Measurements from ENCODE around the gene NDRG2. TPM values are rescaled to one million over a fixed set of nuclear protein-coding genes. Genes with fewer than 3 reads are reported as not detected.

NDRG2 gene
- total RNA-seq, 1 donor = not detected

- H3K27me3 ChIP-seq (ENCODE audit: insufficient read depth, low read length) = peaks cover 21% of the 10 kb centered on the region
- DNase-seq (ENCODE audit: insufficient read length, low spot score, missing footprints) = no peak
These were observed 55.5 kb downstream of the NDRG2 start for GRCh38 chr14:20969336-20969735.

More at GRCh38 chr14:20969336-20969735, 55.5 kb downstream of the NDRG2 start:
- Histone ChIP-seq H3K27ac (ENCODE audit: low read depth, low read length) (no peak overlapping the region), H3K36me3 (ENCODE audit: insufficient read depth, low read length) (no peaks in the 10 kb centered on the region), H2AFZ (ENCODE audit: low read length) (no peak overlapping the region), H3K79me2 (ENCODE audit: insufficient read depth, low read length) (no peaks in the 10 kb centered on the region), H3K4me3 (ENCODE audit: insufficient read depth, low read length) (no peak overlapping the region), H3K9me3 (ENCODE audit: low read depth, low read length) (no peaks in the 10 kb centered on the region), H3K4me1 (ENCODE audit: insufficient read depth, low read length) (peaks cover 7% of the 10 kb centered on the region), H3K4me2 (ENCODE audit: insufficient read depth, low read length) (no peak overlapping the region), H4K20me1 (ENCODE audit: insufficient read depth, low read length) (no peaks in the 10 kb centered on the region)
- no peak for TF ChIP-seq CTCF (IDR thresholded peaks at IDR 0.05; ENCODE audit: extremely low read depth, low read depth, low read length)

Other genes starting within 250 kb of the NDRG2 start
- gene RNASE6, start 243.8 kb downstream of the NDRG2 start, total RNA-seq = not detected in 2 replicates
- 1.1 TPM in 1 of 2 replicates, not detected in the other for gene RNASE1, start 222.2 kb downstream of the NDRG2 start, total RNA-seq
- not detected in 2 replicates for gene RNASE3, start 133.7 kb downstream of the NDRG2 start, total RNA-seq
- not detected in 2 replicates for gene RNASE2, start 69.6 kb downstream of the NDRG2 start, total RNA-seq
- gene METTL17, start 35.1 kb downstream of the NDRG2 start, total RNA-seq = 43.3 and 50.3 TPM in 2 replicates
- gene SLC39A2, start 25.8 kb downstream of the NDRG2 start, total RNA-seq = 0.72 TPM in 1 of 2 replicates, not detected in the other
- gene TPPP2, start 5.2 kb upstream of the NDRG2 start, total RNA-seq = not detected in 2 replicates
- gene RNASE13, start 9.7 kb upstream of the NDRG2 start, total RNA-seq = not detected in 2 replicates
- gene RNASE7, start 17.3 kb upstream of the NDRG2 start, total RNA-seq = not detected in 2 replicates
- gene RNASE8, start 32.8 kb upstream of the NDRG2 start, total RNA-seq = not detected in 2 replicates
- 33.3 and 35.4 TPM in 2 replicates for gene ARHGEF40, start 45.2 kb upstream of the NDRG2 start, total RNA-seq
- gene ZNF219, start 73.6 kb upstream of the NDRG2 start, total RNA-seq = 8.3 and 9.4 TPM in 2 replicates
- gene TMEM253, start 76.0 kb upstream of the NDRG2 start, total RNA-seq = not detected in 2 replicates
- gene OR5AU1, start 131.0 kb upstream of the NDRG2 start, total RNA-seq = not detected in 2 replicates
- 402 and 446 TPM in 2 replicates for gene HNRNPC, start 244.4 kb upstream of the NDRG2 start, total RNA-seq